HG03196 (cell line): ENCODE results near the gene MIGA2.

ENCODE experiments used
- ATAC-seq: cut with Tn5 transposase; IDR thresholded peaks from one replicate; pipeline ENCODE4 v1.9.1; 2021; ENCODE audit not compliant: unreplicated experiment

MIGA2 gene

GRCh38 chr9:129070696-129071525 is 34.5 kb downstream of the MIGA2 start:
- ATAC-seq, result no peak

GRCh38 chr9:129071526-129072126 is 35.2 kb downstream of the MIGA2 start:
- ATAC-seq, result no peak

- ATAC-seq, result no peak
Measured at GRCh38 chr9:129072171-129072570, 35.7 kb downstream of the MIGA2 start.

GRCh38 chr9:129073404-129073803 is 37.0 kb downstream of the MIGA2 start:
- no peak for ATAC-seq

GRCh38 chr9:129074106-129074505 is 37.7 kb downstream of the MIGA2 start:
- ATAC-seq, result no peak

- ATAC-seq, result no peak
Measured at GRCh38 chr9:129075996-129076639, 39.7 kb downstream of the MIGA2 start.

GRCh38 chr9:129076640-129077037 is 40.2 kb downstream of the MIGA2 start:
- ATAC-seq, result no peak

GRCh38 chr9:129077236-129077635 is 40.8 kb downstream of the MIGA2 start:
- ATAC-seq, result no peak

GRCh38 chr9:129078691-129079503 is 42.5 kb downstream of the MIGA2 start:
- ATAC-seq, result no peak

- ATAC-seq, result no peak
Measured at GRCh38 chr9:129079829-129080228, 43.4 kb downstream of the MIGA2 start.

- ATAC-seq, result no peak
Measured at GRCh38 chr9:129080298-129080600, 43.8 kb downstream of the MIGA2 start.

- ATAC-seq, result peak; percentile 89
Measured at GRCh38 chr9:129080601-129081387, 44.4 kb downstream of the MIGA2 start, which contains the start of gene DOLPP1. Gene DOLPP1, plus strand, starts transcription at chr9:129081111. Its CDS starts 21 bp downstream, at chr9:129081132.

- ATAC-seq, result no peak
Measured at GRCh38 chr9:129081388-129081904, 45.0 kb downstream of the MIGA2 start.

GRCh38 chr9:129084087-129084486 is 47.7 kb downstream of the MIGA2 start:
- no peak for ATAC-seq

- ATAC-seq, result no peak
Measured at GRCh38 chr9:129089246-129089645, 52.8 kb downstream of the MIGA2 start.

GRCh38 chr9:129093602-129094386 is 57.4 kb downstream of the MIGA2 start:
- ATAC-seq, result no peak

GRCh38 chr9:129094387-129095169 is 58.2 kb downstream of the MIGA2 start:
- ATAC-seq, result no peak

- no peak for ATAC-seq
Measured at GRCh38 chr9:129095170-129095667, 58.8 kb downstream of the MIGA2 start.
